ENCODE measurements around the gene MPDZ.

The MPDZ gene

GRCh38 chr9:13142776-13143175 is 136.7 kb downstream of the MPDZ start:
- Histone ChIP-seq H3K4me1 (ENCODE audit: insufficient read depth, low read length, severe bottlenecking) (no peaks in the 10 kb centered on the region), H3K27me3 (ENCODE audit: insufficient read depth, low read length) (no peaks in the 10 kb centered on the region), H2AFZ (ENCODE audit: low read length) (no peak overlapping the region), H3K4me3 (ENCODE audit: low read depth, low read length, poor library complexity, severe bottlenecking) (no peak overlapping the region), H3K36me3 (ENCODE audit: insufficient read depth, low read length) (no peaks in the 10 kb centered on the region), H4K20me1 (ENCODE audit: insufficient read depth, low read length) (no peaks in the 10 kb centered on the region), H3K9me2 (ENCODE audit: low read depth, low read length) (no peaks in the 10 kb centered on the region), H3K9ac (ENCODE audit: low read length) (no peak overlapping the region), H3K79me2 (ENCODE audit: insufficient read depth, low read length) (no peaks in the 10 kb centered on the region), H3K9me3 (ENCODE audit: low read length) (no peaks in the 10 kb centered on the region), H3F3A (ENCODE audit: insufficient read depth, low read length) (no peaks in the 10 kb centered on the region), H3K4me2 (ENCODE audit: low read length) (no peak overlapping the region), H3K27ac (ENCODE audit: low read depth, low read length, poor library complexity, severe bottlenecking) (no peak overlapping the region)
- no peak for TF ChIP-seq CTCF (IDR thresholded peaks at IDR 0.05; ENCODE audit: low read length)
- no peak for TF ChIP-seq EZH2 (IDR thresholded peaks at IDR 0.05; ENCODE audit: borderline replicate concordance, low read length)

- H4K20me1 ChIP-seq (ENCODE audit: insufficient read depth, low read length), result no peaks in the 10 kb centered on the region
- H3K9ac ChIP-seq (ENCODE audit: low read length), result no peak overlapping the region
- no peaks in the 10 kb centered on the region for H3K36me3 ChIP-seq (ENCODE audit: insufficient read depth, low read length)
- no peak overlapping the region for H3K27ac ChIP-seq (ENCODE audit: low read depth, low read length, poor library complexity, severe bottlenecking)
- no peaks in the 10 kb centered on the region for H3K9me2 ChIP-seq (ENCODE audit: low read depth, low read length)
- no peaks in the 10 kb centered on the region for H3F3A ChIP-seq (ENCODE audit: insufficient read depth, low read length)
- H3K27me3 ChIP-seq (ENCODE audit: insufficient read depth, low read length), result no peaks in the 10 kb centered on the region
- H3K79me2 ChIP-seq (ENCODE audit: insufficient read depth, low read length), result no peaks in the 10 kb centered on the region
- no peak overlapping the region for H3K4me3 ChIP-seq (ENCODE audit: low read depth, low read length, poor library complexity, severe bottlenecking)
- no peaks in the 10 kb centered on the region for H3K4me1 ChIP-seq (ENCODE audit: insufficient read depth, low read length, severe bottlenecking)
- no peak overlapping the region for H3K4me2 ChIP-seq (ENCODE audit: low read length)
- H3K9me3 ChIP-seq (ENCODE audit: low read length), result no peaks in the 10 kb centered on the region
- H2AFZ ChIP-seq (ENCODE audit: low read length), result no peak overlapping the region
- TF ChIP-seq CTCF (IDR thresholded peaks at IDR 0.05; ENCODE audit: low read length) (no peak), EZH2 (IDR thresholded peaks at IDR 0.05; ENCODE audit: borderline replicate concordance, low read length) (no peak)
Observed at GRCh38 chr9:13141629-13142028, 137.9 kb downstream of the MPDZ start.

GRCh38 chr9:13140843-13141592 is 138.5 kb downstream of the MPDZ start:
- TF ChIP-seq CTCF (IDR thresholded peaks at IDR 0.05; ENCODE audit: low read length) (no peak), EZH2 (IDR thresholded peaks at IDR 0.05; ENCODE audit: borderline replicate concordance, low read length) (no peak)
- Histone ChIP-seq H3K9ac (ENCODE audit: low read length) (no peak overlapping the region), H2AFZ (ENCODE audit: low read length) (no peak overlapping the region), H3K9me3 (ENCODE audit: low read length) (no peaks in the 10 kb centered on the region), H3K4me3 (ENCODE audit: low read depth, low read length, poor library complexity, severe bottlenecking) (no peak overlapping the region), H3F3A (ENCODE audit: insufficient read depth, low read length) (no peaks in the 10 kb centered on the region), H4K20me1 (ENCODE audit: insufficient read depth, low read length) (no peaks in the 10 kb centered on the region), H3K4me2 (ENCODE audit: low read length) (no peak overlapping the region), H3K27ac (ENCODE audit: low read depth, low read length, poor library complexity, severe bottlenecking) (no peak overlapping the region), H3K9me2 (ENCODE audit: low read depth, low read length) (no peaks in the 10 kb centered on the region), H3K79me2 (ENCODE audit: insufficient read depth, low read length) (no peaks in the 10 kb centered on the region), H3K27me3 (ENCODE audit: insufficient read depth, low read length) (no peaks in the 10 kb centered on the region), H3K36me3 (ENCODE audit: insufficient read depth, low read length) (no peaks in the 10 kb centered on the region), H3K4me1 (ENCODE audit: insufficient read depth, low read length, severe bottlenecking) (no peaks in the 10 kb centered on the region)

Measured in OCI-LY1 (cell line).